Right renal cortex interstitium (tissue), 3 donors: ENCODE data around the gene RALGPS1. TPM values are rescaled to one million over a fixed set of nuclear protein-coding genes. Genes with fewer than 3 reads are reported as not detected.
A peak's percentile ranks its signal among the peaks of the same experiment; 100 is the strongest.

Source experiments
- DNase-seq, 3 donors: peaks; one replicate each; pipeline ENCODE4 v3.0.0-alpha.2; 2013; ENCODE audit warnings: low read depth in 3 of 3, low spot score in 2 of 3
- polyA plus RNA-seq, 3 donors: library from polyadenylated mRNA; unstranded; fragments of 120-200 nt; gene quantifications; one replicate each; pipeline ENCODE4 v1.2.1, GENCODE V29; 2013; ENCODE audit not compliant: insufficient read length in 3 of 3

RALGPS1 gene
- polyA plus RNA-seq, 3 donors, result 20.2 to 21.0 (median 20.6) TPM

DNA sequence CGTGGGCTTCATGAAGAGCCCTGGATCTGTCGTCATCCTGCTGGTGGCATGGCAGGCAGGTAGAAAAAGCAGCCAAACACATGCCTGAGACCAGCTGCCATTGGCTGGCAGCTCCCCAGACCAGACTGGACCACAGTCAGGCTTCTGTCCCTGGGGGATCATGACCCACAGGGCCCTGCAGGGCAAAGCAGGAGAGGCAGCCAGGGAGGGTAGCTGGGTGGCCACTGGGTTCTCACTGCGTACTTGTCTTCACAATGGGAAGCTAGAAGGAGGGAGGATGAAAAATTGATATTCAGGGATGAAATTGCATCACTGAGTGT lies 282.2 kb downstream of the RALGPS1 start:
- no peak for DNase-seq

DNA sequence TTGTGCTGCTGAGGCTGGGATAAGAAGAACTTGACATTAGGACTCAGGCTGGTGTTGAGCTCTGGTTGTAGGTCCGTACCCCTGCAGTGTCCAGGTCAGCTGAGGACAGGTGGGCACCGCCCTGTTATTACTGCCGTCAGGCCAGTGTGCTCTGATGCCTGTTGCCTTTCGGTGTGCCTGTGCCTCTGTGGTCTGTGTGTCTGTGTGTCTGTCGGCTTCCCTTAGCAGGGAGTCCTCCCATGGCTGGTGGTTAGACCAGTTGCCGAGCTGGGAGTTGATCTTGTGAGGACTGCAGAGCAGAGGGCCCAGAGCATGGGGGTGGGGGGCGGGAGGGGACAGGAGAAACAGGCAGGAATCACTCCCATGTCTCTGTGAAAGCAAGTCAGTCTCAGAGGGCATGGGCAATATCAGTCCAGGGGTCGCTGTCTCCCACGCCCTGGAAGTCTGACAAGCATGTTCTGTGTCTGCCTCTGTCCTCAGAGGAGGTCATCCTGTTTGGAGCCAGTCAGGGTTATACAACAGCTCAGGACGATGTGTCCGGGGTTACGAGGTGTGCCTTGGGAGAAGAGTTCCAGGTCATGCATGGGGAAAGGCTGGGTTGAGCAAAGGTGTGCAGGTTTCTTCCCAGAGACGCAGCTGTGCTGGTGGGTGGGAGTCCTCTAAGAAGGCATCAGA lies 282.7 kb downstream of the RALGPS1 start:
- DNase-seq, result no peak

DNA sequence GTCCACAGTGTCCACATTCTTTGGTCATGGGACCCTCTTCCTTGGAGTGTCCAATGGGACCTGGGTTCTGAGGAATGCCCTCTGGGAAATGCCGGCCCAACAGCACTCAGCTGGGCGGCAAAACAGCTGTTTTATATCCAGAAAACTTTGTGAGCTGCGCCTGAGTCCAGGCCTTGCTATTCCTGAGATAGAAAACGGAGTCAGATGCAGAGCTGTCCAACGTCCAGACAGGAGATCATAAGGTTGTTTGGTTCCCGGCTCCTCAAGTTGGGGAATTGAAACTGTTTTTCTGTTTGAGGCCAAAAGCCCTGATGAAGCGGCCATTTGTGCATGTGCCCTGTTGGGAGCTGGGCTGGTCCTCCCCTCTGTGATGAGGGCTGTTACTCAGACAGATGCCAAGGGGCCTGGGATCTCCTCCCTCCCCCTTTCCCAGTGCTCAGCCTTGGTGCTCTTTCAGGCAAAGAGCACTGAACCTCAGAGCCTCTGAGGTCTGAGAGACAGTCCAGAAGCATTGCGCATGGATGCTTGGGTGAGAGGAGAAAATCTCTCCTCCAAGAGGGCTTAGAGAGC lies 283.4 kb downstream of the RALGPS1 start:
- no peak for DNase-seq

DNA sequence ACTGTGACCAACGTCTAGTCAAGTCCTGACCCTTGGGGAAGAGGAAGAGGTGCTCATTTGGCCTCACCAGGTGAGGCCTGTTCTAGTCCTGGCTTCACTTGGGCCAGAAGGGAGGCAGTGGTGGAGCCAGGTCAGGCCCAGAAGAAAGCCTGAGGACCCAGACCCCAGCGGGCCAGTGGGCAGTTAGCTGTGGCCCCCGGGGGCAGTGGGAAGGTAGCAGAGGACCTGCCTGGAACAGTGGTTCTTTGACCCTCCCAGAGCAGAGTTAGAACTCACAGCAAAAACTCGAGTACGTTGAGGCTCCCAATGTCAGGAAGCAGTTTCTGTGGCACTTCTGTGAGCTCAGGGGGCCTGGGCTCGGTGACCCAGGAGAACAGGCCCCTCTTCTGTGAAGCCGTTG lies 284.0 kb downstream of the RALGPS1 start:
- DNase-seq, result no peak

DNA sequence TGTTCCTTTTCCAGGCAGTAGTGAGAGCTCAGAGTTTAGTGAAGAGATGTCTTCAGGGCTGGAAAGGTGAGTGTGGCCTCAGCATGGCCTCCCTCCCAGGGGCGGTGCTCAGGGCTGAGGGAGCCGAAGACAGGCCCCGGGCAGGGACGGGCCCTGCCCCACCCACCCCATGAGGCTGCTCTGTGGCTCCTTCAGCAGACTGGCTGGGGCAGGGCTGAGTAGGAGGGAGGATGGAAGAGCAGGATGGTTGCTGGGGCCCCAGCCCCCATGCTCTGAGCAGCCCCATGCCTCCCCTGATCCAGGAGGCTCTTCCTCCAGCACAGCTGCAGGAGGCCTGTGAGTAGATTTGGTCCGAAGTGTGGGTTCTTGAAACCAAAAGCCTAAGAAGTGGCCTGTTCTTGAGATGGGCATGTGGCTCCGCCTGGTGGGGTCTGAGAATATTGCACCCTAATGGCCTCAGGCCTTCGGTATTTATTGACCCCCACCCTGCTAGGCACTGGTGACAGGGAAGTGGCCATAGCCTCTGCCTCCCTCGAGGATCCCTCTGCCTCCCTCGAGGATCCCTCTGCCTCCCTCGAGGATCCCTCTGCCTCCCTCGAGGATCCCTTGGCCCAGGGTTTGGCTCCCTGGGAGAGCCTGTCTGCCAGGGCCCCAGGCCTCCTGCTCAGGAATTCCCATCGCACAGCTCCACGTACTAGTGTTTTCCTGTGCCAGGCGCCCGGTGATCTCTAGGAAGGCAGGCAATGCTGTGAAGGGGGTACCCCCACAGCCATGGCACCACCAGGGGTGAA lies 284.6 kb downstream of the RALGPS1 start:
- DNase-seq, result peak in 1 of 3 donors; percentile 55

DNA sequence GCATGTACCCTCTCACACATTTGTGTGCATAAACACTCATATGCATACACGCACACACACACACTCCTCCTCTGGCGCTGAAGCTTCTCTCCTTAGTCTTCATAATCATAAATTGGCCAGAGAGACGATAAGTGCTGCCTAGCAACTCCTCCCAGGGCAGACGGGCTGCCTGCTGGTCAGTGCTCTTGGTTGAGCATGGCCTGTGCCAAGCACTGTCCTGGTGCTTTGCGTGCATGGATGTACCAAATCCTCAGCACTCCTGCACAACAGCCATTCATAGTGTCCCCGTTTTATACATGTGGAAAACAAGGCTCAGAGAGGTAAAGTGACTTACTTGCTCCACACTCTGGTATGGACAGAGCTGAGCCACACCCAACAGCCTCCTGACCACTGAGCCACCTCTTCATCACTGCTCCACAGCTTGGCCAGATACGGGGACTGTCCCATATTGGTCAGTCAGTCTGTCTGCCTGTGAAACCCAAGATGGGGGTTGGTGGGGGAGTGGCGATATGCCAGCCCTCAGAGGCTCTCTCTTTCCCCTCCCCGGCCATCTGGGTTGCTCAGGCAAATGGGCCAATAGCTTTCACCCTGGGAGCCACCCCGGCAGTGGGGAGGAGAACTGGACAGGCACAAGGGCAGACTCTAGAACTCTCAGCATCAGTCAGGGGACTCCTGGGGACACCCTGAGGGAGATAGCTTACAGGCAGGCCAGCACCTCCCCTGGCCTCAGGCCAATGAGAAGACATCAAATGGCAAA lies 285.7 kb downstream of the RALGPS1 start:
- no peak for DNase-seq

DNA sequence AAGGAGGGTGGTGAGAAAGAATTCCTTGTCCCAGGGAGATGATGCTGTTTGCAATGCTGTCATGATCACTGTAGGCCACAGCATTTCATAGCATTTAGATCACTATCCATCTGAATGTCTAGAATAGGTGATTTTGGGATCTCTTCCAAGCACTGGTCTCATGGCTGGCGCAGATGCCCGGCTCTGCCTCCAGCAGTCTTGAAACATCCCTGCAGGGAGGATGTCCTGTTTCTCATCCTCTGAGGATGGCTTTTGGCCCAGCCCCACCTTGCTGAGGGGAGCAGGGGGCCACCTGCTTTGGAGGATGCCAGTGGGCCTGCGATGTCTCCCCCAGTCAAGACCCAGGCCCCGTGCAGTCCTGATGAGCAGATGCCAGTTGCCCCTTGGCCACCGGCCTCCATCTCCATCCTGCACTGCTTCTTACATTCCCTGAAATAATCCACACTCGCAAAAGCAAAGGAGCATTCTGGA lies 286.5 kb downstream of the RALGPS1 start:
- no peak for DNase-seq

DNA sequence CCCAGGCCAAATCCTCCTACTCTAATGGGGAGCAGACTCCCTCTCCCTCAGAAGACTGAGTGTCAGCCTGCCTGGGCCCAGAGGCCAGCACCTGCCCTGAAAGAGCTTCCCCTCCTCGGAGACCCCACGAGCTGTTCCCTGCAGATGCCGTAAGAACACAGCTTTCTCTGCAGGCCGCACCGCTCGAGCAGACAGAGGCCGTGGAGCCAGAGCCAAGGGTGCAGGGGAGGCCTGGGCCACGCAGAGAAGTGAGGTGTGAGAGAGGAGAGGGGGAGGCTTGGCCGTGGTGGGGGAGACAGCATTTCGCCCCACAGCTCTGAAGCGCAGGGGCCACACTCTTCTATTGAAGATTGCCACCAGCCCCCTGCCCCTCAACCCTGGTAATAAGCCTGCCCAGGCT lies 287.1 kb downstream of the RALGPS1 start:
- DNase-seq, result no peak

DNA sequence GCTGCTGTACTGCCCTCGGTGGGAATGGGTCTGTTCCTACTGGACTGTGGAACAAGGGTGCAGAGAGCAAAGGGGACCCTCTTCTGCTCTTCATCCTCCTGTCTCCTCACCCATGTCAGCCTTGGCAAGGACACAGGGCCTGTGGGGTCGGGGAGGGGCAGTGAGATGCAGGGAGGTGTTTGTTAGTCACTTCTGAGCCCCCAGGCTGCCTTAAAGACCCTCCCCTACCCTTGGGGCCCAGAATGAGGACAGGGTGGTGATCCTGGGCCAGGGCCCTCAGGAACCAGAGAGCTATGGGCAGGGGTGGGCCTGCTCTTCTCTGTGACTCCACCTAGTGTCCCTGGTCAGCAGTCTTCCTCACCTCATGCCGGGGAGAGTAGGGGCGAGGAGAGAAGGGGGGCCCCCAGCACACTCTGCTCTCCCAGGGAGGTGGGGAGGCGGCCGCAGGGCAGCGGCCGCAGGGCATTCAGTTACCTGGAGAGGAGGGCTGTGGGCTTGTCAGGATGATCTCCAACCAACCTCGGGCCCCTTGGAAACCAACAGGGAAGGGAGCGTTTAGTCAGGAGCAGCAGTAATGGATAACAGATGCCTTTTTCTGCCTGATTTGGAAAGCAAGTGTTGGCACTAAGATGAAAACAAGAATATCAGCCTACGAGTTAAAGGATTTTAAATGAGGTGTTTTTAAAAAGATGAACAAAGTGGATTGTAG lies 288.0 kb downstream of the RALGPS1 start:
- DNase-seq, result no peak

DNA sequence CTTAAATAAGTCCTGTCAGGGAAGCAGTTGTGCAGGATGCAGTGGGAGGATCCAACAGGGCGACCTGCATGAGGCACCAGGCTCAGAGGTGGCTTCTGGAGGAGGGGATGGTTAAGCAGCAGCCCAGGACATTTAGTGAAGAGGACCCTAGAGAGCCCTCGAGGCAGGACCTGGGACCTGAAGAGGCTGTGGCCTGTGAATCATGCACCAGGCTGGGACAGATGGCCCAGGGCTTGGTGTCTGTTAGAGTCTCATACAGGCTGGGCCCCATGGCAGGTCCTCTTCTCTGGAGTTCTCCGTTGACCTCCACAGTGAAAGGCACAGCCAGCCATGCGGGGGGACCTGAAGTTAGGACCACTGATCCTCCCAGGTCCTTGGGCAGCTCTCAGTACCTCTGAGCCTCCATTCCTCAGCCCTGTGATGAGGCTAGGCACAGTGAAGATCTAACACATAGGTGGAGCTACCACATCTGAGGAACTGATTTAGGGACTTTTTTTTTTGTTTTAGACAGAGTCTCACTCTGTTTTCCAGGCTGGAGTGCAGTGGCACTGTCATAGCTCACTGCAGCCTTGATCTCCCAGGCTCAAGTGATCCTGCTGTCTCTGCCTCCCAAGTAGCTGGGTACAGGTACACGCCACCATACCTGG lies 289.2 kb downstream of the RALGPS1 start:
- no peak for DNase-seq

DNA sequence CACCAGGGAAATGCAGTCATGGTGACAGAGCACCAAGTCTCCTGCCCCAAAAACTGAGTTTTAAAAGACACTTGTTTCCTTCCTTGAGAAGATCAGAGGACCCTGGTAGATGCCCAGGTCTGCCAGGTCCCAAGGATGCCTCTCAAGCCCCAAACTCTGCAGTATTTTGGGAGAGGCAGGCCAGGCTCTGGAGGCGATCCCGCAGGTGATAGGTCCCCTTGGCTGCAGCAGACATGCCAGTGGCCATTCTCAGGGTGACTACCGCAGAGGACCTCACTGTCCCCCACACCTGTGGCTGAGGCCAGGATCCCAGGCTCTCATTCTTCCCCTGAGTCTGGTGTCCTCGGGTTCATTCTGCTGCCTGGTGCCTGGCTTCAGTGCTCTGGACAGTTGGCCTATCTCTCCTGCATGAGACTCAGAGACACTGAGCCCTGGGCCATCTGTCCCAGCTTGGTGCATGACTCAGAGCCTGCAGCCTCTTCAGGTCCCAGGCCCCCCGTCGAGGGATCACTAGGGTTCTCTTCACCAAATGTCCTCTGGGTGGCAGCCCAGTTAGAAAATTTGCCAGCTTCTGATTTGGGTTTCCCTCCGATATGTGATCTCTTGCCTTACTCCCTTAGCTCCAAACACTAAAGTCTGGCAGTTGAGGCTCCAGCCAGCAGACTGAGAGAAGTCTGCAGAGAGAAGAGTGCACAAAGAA lies 290.3 kb downstream of the RALGPS1 start:
- DNase-seq, result no peak

DNA sequence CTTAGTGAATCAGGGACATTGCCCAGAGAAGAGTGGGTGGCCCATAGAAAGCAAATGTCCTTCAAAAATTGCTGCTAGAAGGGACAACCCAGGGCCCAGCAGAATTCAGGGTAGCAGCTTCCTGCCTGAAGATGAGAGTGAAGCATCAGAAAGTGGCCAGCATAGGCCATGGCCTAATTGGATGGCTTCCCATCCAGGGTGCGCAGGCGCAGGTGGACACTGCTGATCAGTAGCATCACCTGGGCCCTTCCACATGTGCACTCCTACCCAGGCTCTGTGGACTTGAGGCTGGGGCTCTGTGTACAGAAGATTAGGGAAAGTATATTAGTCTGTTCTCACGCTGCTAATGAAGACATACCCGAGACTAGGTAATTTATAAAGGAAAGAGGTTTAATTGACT lies 291.4 kb downstream of the RALGPS1 start:
- DNase-seq, result no peak

DNA sequence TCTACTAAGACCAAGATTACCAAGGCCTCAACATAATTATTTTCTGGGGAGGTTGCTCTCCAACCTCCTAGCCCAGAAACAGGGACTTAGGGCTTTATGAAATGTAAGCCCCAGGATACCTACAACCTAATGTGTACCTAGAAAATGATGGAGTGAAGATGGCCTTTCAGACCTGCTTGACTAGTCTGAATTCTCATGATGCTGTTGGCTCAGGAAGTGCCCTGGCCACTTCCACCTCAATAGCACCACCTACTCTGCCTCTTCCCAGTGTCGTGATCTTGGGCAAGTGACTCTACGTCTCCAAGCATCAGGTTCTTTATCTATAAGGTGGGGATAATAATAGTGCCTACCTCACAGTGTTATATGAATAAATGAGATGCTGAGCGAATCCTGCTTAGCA lies 292.1 kb downstream of the RALGPS1 start:
- DNase-seq, result no peak

DNA sequence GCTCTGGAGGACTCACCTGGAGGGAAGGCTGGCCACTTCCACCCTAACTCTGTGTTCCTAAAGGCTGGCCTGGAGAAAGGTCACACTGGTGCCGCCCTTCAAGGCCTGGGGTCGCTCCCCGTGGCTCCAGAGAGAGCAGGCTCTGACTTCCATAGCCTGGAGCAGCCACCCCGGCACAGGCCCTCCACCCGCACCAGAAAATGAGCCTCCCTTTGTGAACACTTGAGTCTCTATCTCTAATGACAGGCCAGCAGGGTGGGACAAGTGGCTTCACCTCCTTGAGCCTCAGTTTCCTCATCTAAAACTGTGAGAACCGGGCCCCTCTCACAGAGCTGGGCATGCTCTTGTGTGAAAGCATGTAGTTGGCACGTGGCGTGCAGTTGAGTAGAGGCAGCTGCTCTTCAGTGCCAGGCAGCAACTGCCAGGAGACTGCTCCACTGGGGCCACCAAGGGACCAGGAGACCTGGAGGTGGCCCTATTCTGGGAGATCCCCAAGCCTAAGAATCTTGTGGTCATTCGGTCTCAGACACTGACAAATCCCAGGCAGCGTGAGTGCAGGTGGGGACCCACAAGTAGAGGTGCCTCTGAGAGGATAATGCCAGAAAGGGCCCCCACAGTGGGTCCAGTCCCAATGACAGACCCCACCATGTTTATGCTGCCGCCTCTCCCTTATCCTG lies 293.3 kb downstream of the RALGPS1 start:
- DNase-seq, result no peak

DNA sequence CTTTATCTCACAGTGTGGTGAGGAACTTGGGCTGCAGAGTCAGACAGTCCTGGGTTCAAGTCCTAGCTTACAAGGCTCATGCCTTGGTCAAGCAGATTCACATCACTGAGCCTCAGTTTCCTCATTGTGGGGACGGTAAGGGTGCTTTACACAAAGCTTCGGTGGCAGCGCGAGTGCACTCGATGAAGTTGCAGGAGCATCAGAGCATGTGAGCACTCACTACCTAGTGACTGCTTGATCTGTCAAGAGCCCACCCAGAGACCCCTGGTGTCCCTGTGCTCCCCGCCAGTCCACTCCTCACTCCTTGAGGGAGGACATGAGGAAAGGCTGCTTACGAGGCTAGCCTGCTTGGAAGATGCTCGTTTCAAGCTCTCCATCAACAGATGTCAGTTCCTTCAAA lies 293.8 kb downstream of the RALGPS1 start:
- no peak for DNase-seq

DNA sequence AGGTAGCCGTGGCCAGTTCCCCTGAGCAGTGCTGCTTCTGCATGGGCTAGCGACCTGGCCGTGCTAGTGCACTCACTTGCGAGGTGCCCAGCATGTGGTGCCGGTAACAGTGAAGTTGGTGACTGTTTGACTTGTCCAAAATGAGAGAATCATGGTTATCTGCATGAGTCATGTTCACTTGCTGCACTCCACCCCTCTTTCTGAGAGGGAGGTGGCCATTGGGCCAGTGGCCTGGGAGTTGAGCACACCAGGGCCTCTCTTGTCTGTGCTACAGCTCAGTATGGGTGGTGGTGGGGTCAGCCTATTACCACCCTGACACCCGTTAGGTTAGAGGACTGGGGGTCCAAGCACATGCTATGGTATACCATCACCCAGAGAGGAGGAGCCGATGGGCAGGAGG lies 294.6 kb downstream of the RALGPS1 start:
- DNase-seq, result no peak

DNA sequence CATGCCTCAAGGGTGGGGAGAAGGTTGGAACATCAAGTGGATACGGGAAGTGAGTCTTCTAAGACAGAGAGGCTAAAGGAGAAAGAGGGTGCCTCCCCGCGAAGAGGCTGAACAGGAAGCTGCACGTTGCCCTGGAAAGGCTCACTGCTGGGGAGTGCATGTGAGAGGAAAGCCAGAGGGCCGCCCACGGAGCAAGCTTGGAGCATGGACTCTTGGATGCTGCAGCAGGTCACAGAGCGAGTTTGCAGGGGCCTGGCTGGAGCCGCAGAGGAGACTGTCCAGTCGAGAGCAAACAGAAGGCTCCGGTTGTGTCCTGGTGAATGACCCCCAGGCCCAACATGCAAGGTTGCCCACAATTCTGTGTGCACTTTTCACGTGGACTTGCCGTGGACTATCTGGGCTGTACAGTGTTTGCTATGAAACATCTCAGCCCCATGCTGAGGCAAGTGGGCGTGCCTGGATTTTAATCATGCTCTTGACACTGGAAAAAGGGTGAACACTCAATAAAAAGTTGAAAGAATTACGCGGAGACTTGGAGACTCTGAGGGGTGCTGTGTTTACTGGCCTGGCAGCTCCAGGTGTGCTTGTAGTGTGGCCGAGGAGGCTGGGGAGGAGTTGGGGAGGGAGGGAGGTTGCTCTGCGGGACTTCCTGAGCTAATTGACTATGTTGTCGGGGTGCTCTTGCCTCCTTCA lies 295.5 kb downstream of the RALGPS1 start:
- no peak for DNase-seq
